ENCODE results near the gene GMDS.

Gene GMDS

GRCh38 chr6:2132416-2132815, 113.0 kb downstream of the GMDS start:
- no peak for DNase-seq

GRCh38 chr6:2129182-2129621, 116.2 kb downstream of the GMDS start:
- DNase-seq = no peak

- peak in 1 of 6 experiments; percentile 15 for DNase-seq
These were observed 117.9 kb downstream of the GMDS start for GRCh38 chr6:2127484-2127911.

GRCh38 chr6:2126351-2126750, 119.1 kb downstream of the GMDS start:
- no peak for DNase-seq

- no peak for DNase-seq
These were observed 120.2 kb downstream of the GMDS start for GRCh38 chr6:2125158-2125557.

GRCh38 chr6:2124260-2124709, 121.1 kb downstream of the GMDS start:
- no peak for DNase-seq

- no peak for DNase-seq
These were observed 124.5 kb downstream of the GMDS start for GRCh38 chr6:2120912-2121311.

GRCh38 chr6:2119275-2119674, 126.1 kb downstream of the GMDS start:
- no peak for DNase-seq

- DNase-seq = no peak
These were observed 127.3 kb downstream of the GMDS start for GRCh38 chr6:2118136-2118535.

- no peak for DNase-seq
These were observed 128.0 kb downstream of the GMDS start for GRCh38 chr6:2117447-2117846.

- no peak for DNase-seq
These were observed 128.9 kb downstream of the GMDS start for GRCh38 chr6:2116496-2116895.

GRCh38 chr6:2114100-2114499, 131.3 kb downstream of the GMDS start:
- DNase-seq = no peak

GRCh38 chr6:2111162-2111677, 134.2 kb downstream of the GMDS start:
- DNase-seq = no peak

GRCh38 chr6:2110504-2110903, 134.9 kb downstream of the GMDS start:
- DNase-seq = no peak

- no peak for DNase-seq
These were observed 135.6 kb downstream of the GMDS start for GRCh38 chr6:2109796-2110195.

- DNase-seq = no peak
These were observed 136.6 kb downstream of the GMDS start for GRCh38 chr6:2108700-2109306.

GRCh38 chr6:2104524-2104880, 140.9 kb downstream of the GMDS start:
- DNase-seq = no peak

- DNase-seq = peak in 2 of 6 experiments; percentile 37 to 43
These were observed 141.5 kb downstream of the GMDS start for GRCh38 chr6:2103765-2104523.

GRCh38 chr6:2102966-2103365, 142.4 kb downstream of the GMDS start:
- DNase-seq = no peak

- no peak for DNase-seq
These were observed 143.0 kb downstream of the GMDS start for GRCh38 chr6:2102316-2102883.

GRCh38 chr6:2101213-2101612, 144.2 kb downstream of the GMDS start:
- no peak for DNase-seq

GRCh38 chr6:2099870-2100269, 145.5 kb downstream of the GMDS start:
- DNase-seq = no peak

- DNase-seq = no peak
These were observed 147.9 kb downstream of the GMDS start for GRCh38 chr6:2097464-2097863.

GRCh38 chr6:2094642-2095041, 150.8 kb downstream of the GMDS start:
- no peak for DNase-seq
